H1 (cell line): ENCODE results near the gene COL17A1. TPM values are rescaled to one million over a fixed set of nuclear protein-coding genes. Genes with fewer than 3 reads are reported as not detected.

Experiments used
- CTCF ChIA-PET: fragments of 300-600 bp; sonication (Branson Sonifier 250); formaldehyde crosslinking; loops from one replicate; lab custom pipeline; 2021; ENCODE audit not compliant: partially characterized antibody; lab: Charles Lee
- POLR2A ChIA-PET: fragments of 300-600 bp; sonication (Branson Sonifier 250); formaldehyde crosslinking; loops from one replicate; lab custom pipeline; 2021; ENCODE audit warnings: inconsistent platforms; ENCODE audit not compliant: partially characterized antibody; lab: Charles Lee
- DNase-seq, 2 experiments: peaks; one replicate each; pipeline versions ENCODE4 v3.0.0 to v3.0.0-alpha.2; 2010 to 2022; ENCODE audit warnings: low spot score in 2 of 2, low read depth in 1 of 2, mixed read lengths in 1 of 2
- FAIRE-seq: peaks from 2 replicates; lab custom pipeline; 2011; peaks lifted over from hg19 to GRCh38; lab: Jason Lieb, UNC
- H2AFZ ChIP-seq: 2 replicates; pipeline ENCODE4 v1.8.1; 2012; ENCODE audit warnings: low read length, inconsistent platforms
- H2AK5ac ChIP-seq: 2 replicates; pipeline ENCODE4 v1.6.1; 2013; ENCODE audit warnings: low read depth, low read length
- H2BK120ac ChIP-seq: replicated peaks from 2 replicates; pipeline ENCODE3; 2013; ENCODE audit warnings: low read depth, low read length, inconsistent platforms
- H2BK12ac ChIP-seq: 2 replicates; pipeline ENCODE4 v1.6.1; 2013; ENCODE audit warnings: low read depth, low read length
- H2BK15ac ChIP-seq: 2 replicates; pipeline ENCODE4 v1.6.1; 2013; ENCODE audit warnings: low read length
- H2BK20ac ChIP-seq: 2 replicates; pipeline ENCODE4 v1.6.1; 2013; ENCODE audit warnings: low read length
- H2BK5ac ChIP-seq: 2 replicates; pipeline ENCODE4 v1.6.1; 2013; ENCODE audit warnings: low read depth, low read length
- H3K14ac ChIP-seq: 2 replicates; pipeline ENCODE4 v1.6.1; 2013; ENCODE audit warnings: inconsistent platforms; ENCODE audit not compliant: insufficient read length
- H3K18ac ChIP-seq: 2 replicates; pipeline ENCODE4 v1.6.1; 2013; ENCODE audit warnings: low read length; ENCODE audit errors: extremely low read depth
- H3K23ac ChIP-seq: 2 replicates; pipeline ENCODE4 v1.6.1; 2013; ENCODE audit warnings: inconsistent platforms; ENCODE audit not compliant: insufficient read length
- H3K23me2 ChIP-seq: 2 replicates; pipeline ENCODE4 v1.6.1; 2013; ENCODE audit warnings: low read depth, low read length
- H3K27ac ChIP-seq: 2 replicates; pipeline ENCODE4 v1.6.1; 2011; ENCODE audit warnings: low read depth, low read length, inconsistent platforms
- H3K27me3 ChIP-seq, 4 experiments: replicated peaks in 1 of 4; 1 replicate in 1 of 4; 2 replicates in 3 of 4; pipeline versions ENCODE4 v1.6.1 to v1.8.1; 2011 to 2013; ENCODE audit warnings: low read length in 3 of 4, mild to moderate bottlenecking in 3 of 4, inconsistent platforms in 2 of 4, mixed read lengths in 2 of 4, moderate library complexity in 1 of 4; ENCODE audit not compliant: control insufficient read depth in 3 of 4, insufficient read depth in 3 of 4; ENCODE audit errors: extremely low read depth in 1 of 4
- H3K36me3 ChIP-seq, 4 experiments: 2 replicates each; pipeline versions ENCODE4 v1.6.1 to v1.8.1; 2011 to 2013; ENCODE audit warnings: mild to moderate bottlenecking in 4 of 4, low read length in 3 of 4, moderate library complexity in 2 of 4, control low read depth in 1 of 4, inconsistent platforms in 1 of 4; ENCODE audit not compliant: insufficient read depth in 4 of 4, control insufficient read depth in 2 of 4
- H3K4ac ChIP-seq: replicated peaks from 2 replicates; pipeline ENCODE3; 2013; ENCODE audit warnings: low read length, low read depth, mixed read lengths, inconsistent platforms; ENCODE audit not compliant: insufficient read length
- H3K4me1 ChIP-seq, 4 experiments: replicated peaks in 1 of 4; 1 replicate in 1 of 4; 2 replicates in 3 of 4; pipeline versions ENCODE4 v1.6.1 to v1.8.1; 2011 to 2013; ENCODE audit warnings: low read length in 3 of 4, inconsistent platforms in 2 of 4, mixed read lengths in 1 of 4; ENCODE audit not compliant: insufficient read depth in 4 of 4, control insufficient read depth in 3 of 4
- H3K4me2 ChIP-seq, 2 experiments: 2 replicates each; pipeline versions ENCODE4 v1.6.1 to v1.8.1; 2011 to 2013; ENCODE audit warnings: low read depth in 2 of 2, low read length in 2 of 2, control low read depth in 1 of 2, inconsistent platforms in 1 of 2, mild to moderate bottlenecking in 1 of 2; ENCODE audit not compliant: insufficient read depth in 1 of 2
- H3K4me3 ChIP-seq, 4 experiments: fragments of 200-600, 300-600 bp in 1 of 4; sonication (generic), shearing (Covaris generic), sonication (Bioruptor Twin) in 1 of 4; 2 replicates each; pipeline versions ENCODE4 v1.5.1 to v1.8.1; 2011 to 2016; ENCODE audit warnings: low read length in 4 of 4, low read depth in 3 of 4, control low read depth in 2 of 4, inconsistent platforms in 2 of 4, mild to moderate bottlenecking in 2 of 4, mixed read lengths in 1 of 4, moderate library complexity in 1 of 4; ENCODE audit not compliant: insufficient read depth in 2 of 4; ENCODE audit errors: extremely low read depth in 1 of 4
- H3K56ac ChIP-seq: replicated peaks from 2 replicates; pipeline ENCODE3; 2013; ENCODE audit warnings: low read depth, mild to moderate bottlenecking, mixed read lengths, low read length, inconsistent platforms; ENCODE audit not compliant: insufficient read length
- H3K79me1 ChIP-seq: 2 replicates; pipeline ENCODE4 v1.6.1; 2013; ENCODE audit warnings: low read depth, low read length, control low read depth
- H3K79me2 ChIP-seq, 2 experiments: 2 replicates each; pipeline versions ENCODE4 v1.6.1 to v1.8.1; 2012 to 2013; ENCODE audit warnings: low read length in 2 of 2, mild to moderate bottlenecking in 2 of 2, inconsistent platforms in 1 of 2; ENCODE audit not compliant: insufficient read depth in 2 of 2, control insufficient read depth in 1 of 2
- H3K9ac ChIP-seq, 4 experiments: replicated peaks in 1 of 4; 1 replicate in 1 of 4; 2 replicates in 3 of 4; pipeline versions ENCODE4 v1.6.1 to v1.8.1; 2011 to 2013; ENCODE audit warnings: low read depth in 3 of 4, low read length in 3 of 4, control low read depth in 2 of 4, mild to moderate bottlenecking in 2 of 4, moderate library complexity in 2 of 4, inconsistent platforms in 1 of 4; ENCODE audit errors: extremely low read depth in 1 of 4
- H3K9me3 ChIP-seq, 2 experiments: 2 replicates each; pipeline versions ENCODE4 v1.6.1 to v1.8.1; 2012 to 2013; ENCODE audit warnings: mild to moderate bottlenecking in 2 of 2, moderate library complexity in 2 of 2, control low read depth in 1 of 2, inconsistent platforms in 1 of 2, low read depth in 1 of 2, low read length in 1 of 2, mixed read lengths in 1 of 2; ENCODE audit not compliant: insufficient read depth in 2 of 2
- H4K20me1 ChIP-seq, 2 experiments: replicated peaks in 1 of 2; 2 replicates each; pipeline versions ENCODE3 to v1.8.1; 2011 to 2013; ENCODE audit warnings: inconsistent platforms in 2 of 2, low read length in 2 of 2, mild to moderate bottlenecking in 1 of 2; ENCODE audit not compliant: insufficient read depth in 2 of 2, control insufficient read depth in 1 of 2
- H4K5ac ChIP-seq: 2 replicates; pipeline ENCODE4 v1.6.1; 2013; ENCODE audit warnings: low read length, low read depth, mixed read lengths, inconsistent platforms; ENCODE audit not compliant: insufficient read length
- H4K8ac ChIP-seq: 2 replicates; pipeline ENCODE4 v1.8.0; 2013; ENCODE audit warnings: mild to moderate bottlenecking, moderate library complexity, low read length, inconsistent platforms; ENCODE audit not compliant: insufficient read depth; ENCODE audit errors: extremely low read depth
- H4K91ac ChIP-seq: replicated peaks from 2 replicates; pipeline ENCODE3; 2013; ENCODE audit warnings: low read length, mixed read lengths, inconsistent platforms; ENCODE audit not compliant: insufficient read length
- BCL11A ChIP-seq, 2 experiments: IDR thresholded peaks; one replicate each; pipeline ENCODE4 v1.6.1; 2011; ENCODE audit warnings: low read depth in 2 of 2, low read length in 2 of 2, mild to moderate bottlenecking in 2 of 2
- BRCA1 ChIP-seq: IDR thresholded peaks from 2 replicates; pipeline ENCODE4 v1.6.1; 2012; ENCODE audit warnings: low read depth, low read length, improper control_type of control experiment
- CHD2 ChIP-seq: IDR thresholded peaks from 2 replicates; pipeline ENCODE4 v1.6.1; 2012; ENCODE audit warnings: low read length, improper control_type of control experiment
- GTF2F1 ChIP-seq: IDR thresholded peaks from 2 replicates; pipeline ENCODE4 v1.6.1; 2012; ENCODE audit warnings: low read depth, low read length, improper control_type of control experiment, borderline replicate concordance
- RFX5 ChIP-seq: IDR thresholded peaks from 2 replicates; pipeline ENCODE4 v1.6.1; 2011; ENCODE audit warnings: low read depth, low read length, improper control_type of control experiment, borderline replicate concordance
- RNF2 ChIP-seq: fragments of 200-900, 300-1000 bp; sonication (generic); IDR thresholded peaks from 2 replicates; pipeline ENCODE4 v1.7.1; 2016; ENCODE audit warnings: borderline replicate concordance, low read depth, mild to moderate bottlenecking, antibody characterized with exemption, low read length; ENCODE audit not compliant: poor library complexity, severe bottlenecking; ENCODE audit errors: missing control alignments
- RXRA ChIP-seq: IDR thresholded peaks from 2 replicates; pipeline ENCODE4 v1.6.1; 2011; ENCODE audit warnings: low read depth, mild to moderate bottlenecking, low read length, moderate library complexity; ENCODE audit not compliant: insufficient read depth
- SP1 ChIP-seq: IDR thresholded peaks from 2 replicates; pipeline ENCODE4 v1.6.1; 2011; ENCODE audit warnings: low read depth, low read length
- SP2 ChIP-seq: IDR thresholded peaks from 2 replicates; pipeline ENCODE4 v1.6.1; 2012; ENCODE audit warnings: mild to moderate bottlenecking, low read length, inconsistent platforms
- SP4 ChIP-seq: IDR thresholded peaks from 2 replicates; pipeline ENCODE4 v1.6.1; 2012; ENCODE audit warnings: low read length, inconsistent platforms
- SUZ12 ChIP-seq: fragments of 200-600 bp; sonication (generic); IDR thresholded peaks from 2 replicates; pipeline ENCODE4 v1.6.1; 2012; ENCODE audit warnings: mild to moderate bottlenecking, inconsistent platforms, low read length, moderate library complexity, mixed read lengths
- TCF12 ChIP-seq: IDR thresholded peaks from 2 replicates; pipeline ENCODE4 v1.6.1; 2011; ENCODE audit warnings: low read depth, mild to moderate bottlenecking, low read length
- YY1 ChIP-seq: IDR thresholded peaks from 2 replicates; pipeline ENCODE4 v1.6.1; 2011; ENCODE audit warnings: low read depth, mild to moderate bottlenecking, low read length
- WGBS, 2 experiments: shearing (Covaris generic) in 1 of 2; methylation state at CpG; one replicate each; pipeline versions ENCODE4 v1.1.6 to v1.1.7; 2013 to 2015; ENCODE audit warnings: low lambda C conversion rate in 2 of 2, mixed read lengths in 2 of 2, inconsistent platforms in 1 of 2, low coverage in 1 of 2, missing lambda C conversion rate in 1 of 2; ENCODE audit not compliant: insufficient replicate concordance in 2 of 2, insufficient coverage in 1 of 2, insufficient read length in 1 of 2; ENCODE audit errors: extremely low coverage in 1 of 2, missing lambda C conversion rate in 1 of 2; 5-methylcytosine and 5-hydroxymethylcytosine counted together
- polyA plus RNA-seq, 7 experiments: library from polyadenylated mRNA; depleted of rRNA in 3 of 7; stranded (reverse) in 5 of 7; unstranded in 2 of 7; fragments of >200 nt in 5 of 7; fragments of 200-250 nt in 2 of 7; gene quantifications; 1 replicate in 5 of 7; 2 replicates in 1 of 7; 4 replicates in 1 of 7; pipeline versions ENCODE4 v1.2.1 to v1.2.3, GENCODE V29; 2011 to 2013; ENCODE audit warnings: missing spikeins in 2 of 7, mixed read lengths in 2 of 7
- total RNA-seq: library from RNA; stranded (reverse); fragmentation: NEBNext Ultra II Directional; extraction: Animal tissue kit (Norgen Biotek cat#: 25700); gene quantifications from 2 replicates; pipeline ENCODE4 v1.2.1, GENCODE V29; 2021
- TF ChIP-seq, protein P1 (sequence below): IDR thresholded peaks from 2 replicates; pipeline ENCODE4 v1.6.1; 2012; ENCODE audit warnings: inconsistent platforms

The COL17A1 gene
- total and polyA plus RNA-seq, 2 of the 8 experiments (the other 6 are each of a cell fraction or from before 2014, with no cell fraction given), result 0.35 to 0.37 TPM

DNA sequence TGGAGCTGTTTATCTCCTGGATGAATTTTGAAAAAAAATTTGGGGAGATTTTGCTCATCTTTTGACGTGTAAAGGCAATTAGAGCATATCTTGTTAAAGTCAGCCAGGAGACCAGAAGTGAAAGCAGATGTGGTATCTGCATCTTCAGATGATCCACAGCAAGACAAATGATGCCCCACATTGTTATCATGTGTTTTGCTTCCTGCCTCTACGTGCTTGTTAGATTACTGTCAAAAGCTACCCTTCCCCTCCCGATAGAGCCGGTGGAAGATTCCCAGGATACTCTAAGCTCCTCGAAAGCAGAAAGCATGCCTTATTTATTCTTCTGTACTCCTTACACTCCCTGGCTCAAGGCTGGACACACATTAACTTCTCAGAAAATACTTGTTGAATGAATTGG lies 12.9 kb downstream of the COL17A1 start:
- ChIA-PET CTCF (interaction anchor here (0.7 to 1.5 kb wide), 5 partner anchors 9 to 360 kb away, joined by 3 to 5 read pairs (median 3); no protein-coding TSS in a partner anchor), POLR2A (interaction anchor here (1.1 kb wide), 1 partner anchor 49 kb away, joined by 3 read pairs; the partner anchor contains the start of gene SFR1)
- Histone ChIP-seq H3K9me3 (no peaks in the 10 kb centered on the region), H2BK120ac (no peak overlapping the region), H3K4me3 (no peak overlapping the region), H3K4me1 (peaks cover 7 to 11% (median 10%) of the 10 kb centered on the region in 4 experiments), H2AK5ac (no peak overlapping the region), H3K4ac (no peak overlapping the region), H2BK15ac (no peak overlapping the region), H4K5ac (no peak overlapping the region), H3K79me2 (no peaks in the 10 kb centered on the region), H4K8ac (no peak overlapping the region), H3K9ac (no peak overlapping the region), H4K91ac (no peak overlapping the region), H3K27me3 (no peaks in the 10 kb centered on the region), H2AFZ (no peak overlapping the region), H3K23me2 (no peaks in the 10 kb centered on the region), H2BK20ac (no peak overlapping the region), H3K56ac (no peak overlapping the region), H3K27ac (no peak overlapping the region), H2BK5ac (no peak overlapping the region), H4K20me1 (no peaks in the 10 kb centered on the region), H3K18ac (no peak overlapping the region), H3K4me2 (no peak overlapping the region), H3K23ac (no peak overlapping the region), H3K14ac (no peak overlapping the region), H3K79me1 (no peaks in the 10 kb centered on the region), H2BK12ac (no peak overlapping the region), H3K36me3 (no peaks in the 10 kb centered on the region)
- DNase-seq (no peak), FAIRE-seq (no peak)
- 93% methylated on average over 5 of the region's 5 CpGs; no CpG with 5 or more reads in 1 of the 2 experiments for WGBS, 2 experiments
- TF ChIP-seq CHD2, result no peak
- TF ChIP-seq BRCA1, result no peak
- TF ChIP-seq YY1, result no peak
- TF ChIP-seq SUZ12, result no peak
- TF ChIP-seq RNF2, result no peak
- TF ChIP-seq SP2, result no peak
- no peak for TF ChIP-seq RXRA
- TF ChIP-seq GTF2F1, result no peak
- no peak for TF ChIP-seq SP1
- no peak for TF ChIP-seq TCF12
- TF ChIP-seq RFX5, result no peak
- TF ChIP-seq BCL11A (IDR thresholded peaks at IDR 0.05; ENCODE audit: low read depth in 2 of 2, low read length in 2 of 2), result no peak
- TF ChIP-seq, protein P1, sequence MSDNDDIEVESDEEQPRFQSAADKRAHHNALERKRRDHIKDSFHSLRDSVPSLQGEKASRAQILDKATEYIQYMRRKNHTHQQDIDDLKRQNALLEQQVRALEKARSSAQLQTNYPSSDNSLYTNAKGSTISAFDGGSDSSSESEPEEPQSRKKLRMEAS, result no peak
- no peak for TF ChIP-seq SP4
